NCI-H82 treated with DMSO at 0.1 percent for 48 hours (cell line): ENCODE results near the gene NEK8.
"Not testable (repeated sequence)": the region's sequence is repeated elsewhere in the genome, so short reads cannot be mapped to it uniquely, and the experiment has no call there.

Source experiments
- DNase-seq: peaks from one replicate; lab custom pipeline; 2025; ENCODE audit not compliant: unreplicated experiment; lab: John Stamatoyannopoulos, UW

NEK8 gene

GRCh38 chr17:28760601-28761562, 32.3 kb downstream of the NEK8 start:
- DNase-seq, result no peak

GRCh38 chr17:28763137-28763799, 34.7 kb downstream of the NEK8 start:
- no peak for DNase-seq

- DNase-seq, result peak; percentile 39
Measured at GRCh38 chr17:28763804-28764266, 35.2 kb downstream of the NEK8 start.

- DNase-seq, result no peak
Measured at GRCh38 chr17:28765038-28765437, 36.5 kb downstream of the NEK8 start.

GRCh38 chr17:28773736-28774135, 45.1 kb downstream of the NEK8 start:
- DNase-seq, result no peak

GRCh38 chr17:28774206-28774605, 45.6 kb downstream of the NEK8 start:
- no peak for DNase-seq

- DNase-seq, result no peak
Measured at GRCh38 chr17:28777178-28777577, 48.6 kb downstream of the NEK8 start.

- DNase-seq, result not testable (repeated sequence)
Measured at GRCh38 chr17:28779601-28780000, 51.0 kb downstream of the NEK8 start.

- no peak for DNase-seq
Measured at GRCh38 chr17:28783161-28783560, 54.6 kb downstream of the NEK8 start.

GRCh38 chr17:28788100-28788499, 59.5 kb downstream of the NEK8 start:
- DNase-seq, result no peak
